Esophagus (tissue), 2 donors: Measurements from ENCODE around the gene SLC25A36. TPM values are rescaled to one million over a fixed set of nuclear protein-coding genes. Genes with fewer than 3 reads are reported as not detected.
"Not testable (repeated sequence)": the region's sequence is repeated elsewhere in the genome, so short reads cannot be mapped to it uniquely, and the experiment has no call there.

Experiments used
- H3K27ac ChIP-seq, 2 donors: one replicate each; pipeline ENCODE4 v1.5.1; 2013; ENCODE audit warnings: low read depth in 2 of 2, mild to moderate bottlenecking in 2 of 2, inconsistent platforms in 1 of 2, low read length in 1 of 2, moderate library complexity in 1 of 2
- H3K27me3 ChIP-seq, 2 donors: one replicate each; pipeline ENCODE4 v1.6.1; 2013; ENCODE audit warnings: low read length in 2 of 2, control low read depth in 1 of 2, mild to moderate bottlenecking in 1 of 2; ENCODE audit not compliant: insufficient read depth in 2 of 2, control insufficient read depth in 1 of 2
- H3K36me3 ChIP-seq, 2 donors: one replicate each; pipeline ENCODE4 v1.6.1; 2013; ENCODE audit warnings: low read length in 1 of 2; ENCODE audit not compliant: control insufficient read depth in 2 of 2, insufficient read depth in 2 of 2
- H3K4me1 ChIP-seq, 2 donors: one replicate each; pipeline ENCODE4 v1.6.1; 2013; ENCODE audit warnings: low read length in 1 of 2; ENCODE audit not compliant: control insufficient read depth in 2 of 2, insufficient read depth in 2 of 2
- H3K4me3 ChIP-seq, 2 donors: one replicate each; pipeline ENCODE4 v1.5.1; 2013; ENCODE audit warnings: low read length in 2 of 2, mild to moderate bottlenecking in 2 of 2, low read depth in 1 of 2, moderate library complexity in 1 of 2
- H3K9me3 ChIP-seq, 2 donors: one replicate each; pipeline ENCODE4 v1.6.1; 2013; ENCODE audit warnings: mild to moderate bottlenecking in 2 of 2, low read depth in 1 of 2, low read length in 1 of 2, moderate library complexity in 1 of 2; ENCODE audit not compliant: control insufficient read depth in 2 of 2, insufficient read depth in 1 of 2
- WGBS, 2 donors: extraction: QIAGEN DNeasy Blood & Tissue Kit; methylation state at CpG; one replicate each; pipeline ENCODE4 v1.1.7; 2013; 5-methylcytosine and 5-hydroxymethylcytosine counted together
- polyA plus RNA-seq, 2 donors: library from polyadenylated mRNA; stranded (reverse); fragments of 200-250 nt; gene quantifications; one replicate each; pipeline ENCODE4 v1.2.3, GENCODE V29; 2013
- donor health status: healthy with polysubstance abuse.
- donor health status: Bipolar disorder and iron deficiency.

The SLC25A36 gene
- polyA plus RNA-seq, 2 donors, result 10.4 to 12.3 TPM

- no peaks in the 10 kb centered on the region for H3K4me1 ChIP-seq
- H3K4me3 ChIP-seq, result no peak overlapping the region
- H3K36me3 ChIP-seq, result no peaks in the 10 kb centered on the region
- no peaks in the 10 kb centered on the region for H3K9me3 ChIP-seq
- WGBS, 2 donors, result 53 to 66% methylated on average over 5 of the region's 5 CpGs
- no peak overlapping the region for H3K27ac ChIP-seq
- H3K27me3 ChIP-seq, result no peaks in the 10 kb centered on the region
These were observed 2.3 kb downstream of the SLC25A36 start for GRCh38 chr3:140943781-140944552.

DNA sequence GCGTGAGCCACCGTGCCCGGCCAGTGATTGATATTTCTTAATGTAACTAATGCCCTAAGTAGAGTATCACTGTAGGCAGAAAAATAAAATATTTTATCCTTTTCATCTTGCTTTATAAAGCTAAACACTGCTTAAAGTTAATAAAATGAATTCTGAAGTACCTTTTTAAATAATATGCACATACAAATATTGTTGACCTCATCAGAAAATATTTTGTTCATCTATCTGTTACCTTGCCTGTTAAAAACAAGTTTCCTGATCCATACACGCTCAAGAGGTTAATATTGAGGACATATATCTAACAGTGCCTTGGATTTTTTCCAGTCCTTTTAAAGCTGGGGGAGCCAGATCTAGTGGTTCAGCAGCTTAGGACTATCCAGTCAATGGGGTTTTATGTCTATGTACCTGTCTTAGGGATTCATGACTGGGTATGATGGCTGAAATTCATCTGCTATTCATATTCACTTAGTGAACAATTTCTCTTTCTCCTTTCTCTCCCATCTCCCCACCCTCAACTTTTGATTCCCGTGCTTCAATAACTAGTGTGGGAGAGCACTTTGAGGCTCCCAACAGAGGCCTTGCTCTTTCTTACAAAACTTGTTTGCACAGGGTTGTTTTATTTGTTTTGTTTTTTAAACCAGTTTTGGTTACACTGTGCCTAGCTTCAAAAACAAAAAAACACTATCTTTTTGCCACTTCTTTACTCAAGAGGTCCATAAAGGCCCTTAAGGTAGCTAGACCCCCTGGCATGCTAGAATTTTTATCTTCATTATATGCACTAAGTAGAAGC lies 7.0 kb downstream of the SLC25A36 start:
- Histone ChIP-seq H3K36me3 (no peaks in the 10 kb centered on the region), H3K27ac (no peak overlapping the region), H3K4me3 (no peak overlapping the region), H3K27me3 (no peaks in the 10 kb centered on the region), H3K4me1 (no peaks in the 10 kb centered on the region), H3K9me3 (no peaks in the 10 kb centered on the region)
- 92 to 93% methylated on average over 5 of the region's 5 CpGs for WGBS, 2 donors

- 85 to 95% methylated on average over 1 of the region's 1 CpG for WGBS, 2 donors
- Histone ChIP-seq H3K27ac (no peak overlapping the region), H3K4me1 (no peaks in the 10 kb centered on the region), H3K36me3 (no peaks in the 10 kb centered on the region), H3K9me3 (no peaks in the 10 kb centered on the region), H3K27me3 (no peaks in the 10 kb centered on the region), H3K4me3 (no peak overlapping the region)
These were observed 8.5 kb downstream of the SLC25A36 start for GRCh38 chr3:140950144-140950543.

- H3K9me3 ChIP-seq, result no peaks in the 10 kb centered on the region
- no peaks in the 10 kb centered on the region for H3K36me3 ChIP-seq
- H3K27me3 ChIP-seq, result no peaks in the 10 kb centered on the region
- WGBS, 2 donors, result 68 to 76% methylated on average over 2 of the region's 2 CpGs
- H3K27ac ChIP-seq, result no peak overlapping the region
- no peak overlapping the region for H3K4me3 ChIP-seq
- H3K4me1 ChIP-seq, result no peaks in the 10 kb centered on the region
These were observed 9.2 kb downstream of the SLC25A36 start for GRCh38 chr3:140950863-140951262.

- H3K4me3 ChIP-seq, H3K36me3 ChIP-seq, H3K27ac ChIP-seq, H3K27me3 ChIP-seq, H3K4me1 ChIP-seq, H3K9me3 ChIP-seq: not testable (repeated sequence)
- WGBS, 2 donors, result 86 to 87% methylated on average over 5 of the region's 5 CpGs
These were observed 10.1 kb downstream of the SLC25A36 start for GRCh38 chr3:140951750-140952149.

DNA sequence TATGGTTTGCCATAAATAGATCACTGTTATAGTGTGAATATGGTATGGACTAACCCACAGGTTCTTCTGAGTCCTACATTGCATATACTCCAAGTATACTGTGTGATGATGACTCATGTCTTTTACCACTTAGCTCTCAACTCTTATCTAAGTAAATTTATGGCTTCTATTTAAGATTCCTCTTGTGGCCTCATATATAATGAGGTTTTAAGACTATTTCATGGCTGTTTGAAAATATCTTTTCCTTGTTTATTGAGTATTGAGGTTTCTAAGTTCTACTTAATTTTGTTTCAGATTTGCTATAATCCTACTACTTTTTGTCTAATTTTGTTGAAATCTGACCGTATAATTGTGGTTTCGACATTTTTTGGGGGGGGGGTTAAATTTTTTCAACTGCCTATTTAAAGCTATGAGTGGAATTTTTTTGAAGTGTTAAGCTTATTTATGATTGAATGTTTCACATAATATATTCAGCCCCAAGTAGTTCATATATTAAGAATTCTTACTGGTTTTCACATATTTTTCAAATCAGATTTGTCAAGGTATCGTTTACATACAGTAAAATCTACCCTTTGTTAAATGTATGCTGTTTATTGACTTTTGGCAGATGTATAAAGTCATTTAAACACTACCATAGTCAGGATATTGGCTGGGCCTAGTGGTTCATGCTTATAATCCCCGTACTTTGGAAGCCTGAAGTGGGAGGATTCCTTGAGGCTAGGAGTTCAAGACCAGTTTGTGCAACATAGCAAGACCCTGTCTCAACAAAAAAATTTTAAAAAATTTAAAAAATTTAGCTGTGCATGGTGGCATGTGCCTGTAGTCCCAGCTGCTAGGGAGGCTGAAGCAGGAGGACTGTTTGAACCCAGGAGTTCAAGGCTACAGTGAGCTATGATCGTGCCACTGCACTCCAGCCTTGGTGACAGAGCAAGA lies 11.7 kb downstream of the SLC25A36 start:
- whole genome bisulfite sequencing, 2 donors, result 72 to 91% methylated on average over 5 of the region's 5 CpGs
- H3K4me1 ChIP-seq, result no peaks in the 10 kb centered on the region
- no peak overlapping the region for H3K4me3 ChIP-seq
- H3K27me3 ChIP-seq, result no peaks in the 10 kb centered on the region
- no peaks in the 10 kb centered on the region for H3K9me3 ChIP-seq
- no peak overlapping the region for H3K27ac ChIP-seq
- H3K36me3 ChIP-seq, result no peaks in the 10 kb centered on the region

GRCh38 chr3:140954576-140954975 lies 12.9 kb downstream of the SLC25A36 start:
- Histone ChIP-seq H3K4me1 (no peaks in the 10 kb centered on the region), H3K4me3 (no peak overlapping the region), H3K9me3 (no peaks in the 10 kb centered on the region), H3K36me3 (no peaks in the 10 kb centered on the region), H3K27me3 (no peaks in the 10 kb centered on the region), H3K27ac (no peak overlapping the region)
- 63 to 75% methylated on average over 2 of the region's 2 CpGs for WGBS, 2 donors

GRCh38 chr3:140955645-140956044 lies 14.0 kb downstream of the SLC25A36 start:
- H3K9me3 ChIP-seq, result no peaks in the 10 kb centered on the region
- H3K36me3 ChIP-seq, result no peaks in the 10 kb centered on the region
- H3K27me3 ChIP-seq, result no peaks in the 10 kb centered on the region
- no peak overlapping the region for H3K4me3 ChIP-seq
- WGBS, 2 donors, result 75 to 76% methylated on average over 3 of the region's 3 CpGs
- H3K27ac ChIP-seq, result no peak overlapping the region
- H3K4me1 ChIP-seq, result no peaks in the 10 kb centered on the region

DNA sequence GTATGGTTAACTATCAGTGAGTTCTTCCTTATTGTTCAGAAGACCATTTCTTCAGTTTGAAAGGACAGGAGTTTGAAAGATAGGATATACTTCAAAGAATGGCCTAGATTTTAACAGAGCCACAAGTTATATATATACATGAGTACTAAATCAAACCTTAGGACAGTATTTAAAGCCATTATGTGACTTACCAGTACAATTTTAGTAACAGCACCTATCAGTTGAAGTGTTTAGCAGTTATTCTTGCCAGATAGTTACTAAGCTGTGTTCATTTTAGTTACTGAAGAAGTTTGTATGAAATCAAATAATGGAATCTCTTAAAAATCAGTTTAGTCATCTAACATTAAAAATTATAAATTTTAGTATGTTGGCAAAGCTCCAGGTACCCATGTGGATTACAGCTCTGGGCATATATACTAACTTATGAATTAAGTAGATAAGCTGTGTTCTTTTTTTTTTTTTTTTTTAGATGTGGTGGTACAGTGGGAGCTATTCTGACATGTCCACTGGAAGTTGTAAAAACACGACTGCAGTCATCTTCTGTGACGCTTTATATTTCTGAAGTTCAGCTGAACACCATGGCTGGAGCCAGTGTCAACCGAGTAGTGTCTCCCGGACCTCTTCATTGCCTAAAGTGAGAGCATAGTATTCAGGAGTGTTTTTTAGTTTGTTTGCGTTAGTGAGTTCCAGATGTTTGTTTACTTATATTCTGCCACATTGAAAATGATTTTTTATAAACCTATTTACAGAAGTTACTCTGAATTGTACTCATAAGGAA lies 14.6 kb downstream of the SLC25A36 start:
- Histone ChIP-seq H3K27ac (no peak overlapping the region), H3K9me3 (no peaks in the 10 kb centered on the region), H3K27me3 (no peaks in the 10 kb centered on the region), H3K4me3 (no peak overlapping the region), H3K4me1 (no peaks in the 10 kb centered on the region), H3K36me3 (no peaks in the 10 kb centered on the region)
- WGBS, 2 donors, result 71 to 89% methylated on average over 5 of the region's 5 CpGs
